Measurements from ENCODE around the gene CNTNAP2. TPM values are rescaled to one million over a fixed set of nuclear protein-coding genes. Genes with fewer than 3 reads are reported as not detected.

The CNTNAP2 gene
- total and polyA plus RNA-seq, 2 of the 8 experiments (the other 6 are each of a cell fraction or from before 2014, with no cell fraction given): 27.9 to 71.0 TPM

- H3K79me2 ChIP-seq (ENCODE audit: control insufficient read depth in 1 of 2, insufficient read depth in 2 of 2, low read length in 2 of 2): no peaks in the 10 kb centered on the region
- TF ChIP-seq RNF2 (IDR thresholded peaks at IDR 0.05; ENCODE audit: borderline replicate concordance, low read depth, low read length, missing control alignments, poor library complexity, severe bottlenecking): no peak
- TF ChIP-seq JUN (IDR thresholded peaks at IDR 0.05; ENCODE audit: low read depth, low read length): no peak
- no peak for TF ChIP-seq PHF8 (conservative IDR thresholded peaks at IDR 0.05; ENCODE audit: low read depth, low read length)
- no peak for TF ChIP-seq CBX5 (IDR thresholded peaks at IDR 0.05; ENCODE audit: low read depth, low read length)
- TF ChIP-seq GTF2F1 (IDR thresholded peaks at IDR 0.05; ENCODE audit: borderline replicate concordance, low read depth, low read length): no peak
- no peak for TF ChIP-seq SIN3A (conservative IDR thresholded peaks at IDR 0.05 in 1 of 2, IDR thresholded peaks at IDR 0.05 in 1 of 2; ENCODE audit: low read depth in 1 of 2, low read length in 2 of 2)
- no peak for TF ChIP-seq TBP (IDR thresholded peaks at IDR 0.05; ENCODE audit: low read depth, low read length)
- no peak for TF ChIP-seq SUZ12 (IDR thresholded peaks at IDR 0.05; ENCODE audit: low read length)
- no peak for TF ChIP-seq EP300 (IDR thresholded peaks at IDR 0.05; ENCODE audit: borderline replicate concordance in 1 of 2, low read depth in 2 of 2, low read length in 2 of 2)
- TF ChIP-seq EGR1 (IDR thresholded peaks at IDR 0.05; ENCODE audit: borderline replicate concordance, low read depth, low read length): no peak
- no peak for TF ChIP-seq MAFK (IDR thresholded peaks at IDR 0.05; ENCODE audit: low read depth, low read length)
- TF ChIP-seq ATF2 (IDR thresholded peaks at IDR 0.05; ENCODE audit: low read length): no peak
Measured at GRCh38 chr7:147029953-147030352, 913.4 kb downstream of the CNTNAP2 start.

More at GRCh38 chr7:147029953-147030352, 913.4 kb downstream of the CNTNAP2 start:
- Histone ChIP-seq H2BK20ac (ENCODE audit: low read length) (no peak overlapping the region), H4K20me1 (replicated peaks in 1 of 2; ENCODE audit: control insufficient read depth in 1 of 2, insufficient read depth in 2 of 2, low read length in 2 of 2) (no peaks in the 10 kb centered on the region), H3K9ac (replicated peaks in 1 of 4; ENCODE audit: extremely low read depth in 1 of 4, low read depth in 3 of 4, low read length in 3 of 4) (no peak overlapping the region), H2AFZ (ENCODE audit: low read length) (no peak overlapping the region), H3K36me3 (ENCODE audit: control insufficient read depth in 2 of 4, insufficient read depth in 4 of 4, low read length in 3 of 4) (no peaks in the 10 kb centered on the region), H3K4me1 (replicated peaks in 1 of 4; ENCODE audit: control insufficient read depth in 3 of 4, insufficient read depth in 4 of 4, low read length in 3 of 4) (no peaks in the 10 kb centered on the region), H3K4me3 (ENCODE audit: extremely low read depth in 1 of 4, insufficient read depth in 2 of 4, low read depth in 3 of 4, low read length in 4 of 4) (no peak overlapping the region), H3K27ac (ENCODE audit: low read depth, low read length) (no peak overlapping the region), H3K4me2 (ENCODE audit: insufficient read depth in 1 of 2, low read depth in 2 of 2, low read length in 2 of 2) (no peak overlapping the region), H3K79me1 (ENCODE audit: low read depth, low read length) (no peaks in the 10 kb centered on the region), H3K23me2 (ENCODE audit: low read depth, low read length) (no peaks in the 10 kb centered on the region), H2BK12ac (ENCODE audit: low read depth, low read length) (no peak overlapping the region), H3K4ac (replicated peaks; ENCODE audit: insufficient read length, low read depth, low read length) (no peak overlapping the region), H2BK5ac (ENCODE audit: low read depth, low read length) (no peak overlapping the region), H4K5ac (ENCODE audit: insufficient read length, low read depth, low read length) (no peak overlapping the region), H2BK15ac (ENCODE audit: low read length) (no peak overlapping the region), H2BK120ac (replicated peaks; ENCODE audit: low read depth, low read length) (no peak overlapping the region), H4K91ac (replicated peaks; ENCODE audit: insufficient read length, low read length) (no peak overlapping the region), H3K23ac (ENCODE audit: insufficient read length) (no peak overlapping the region), H4K8ac (ENCODE audit: extremely low read depth, insufficient read depth, low read length) (no peak overlapping the region), H3K56ac (replicated peaks; ENCODE audit: insufficient read length, low read depth, low read length) (no peak overlapping the region), H3K14ac (ENCODE audit: insufficient read length) (no peak overlapping the region), H3K27me3 (replicated peaks in 1 of 4; ENCODE audit: control insufficient read depth in 3 of 4, extremely low read depth in 1 of 4, insufficient read depth in 3 of 4, low read length in 3 of 4) (no peaks in the 10 kb centered on the region), H3K9me3 (ENCODE audit: insufficient read depth in 2 of 2, low read depth in 1 of 2, low read length in 1 of 2) (no peaks in the 10 kb centered on the region), H2AK5ac (ENCODE audit: low read depth, low read length) (no peak overlapping the region), H3K18ac (ENCODE audit: extremely low read depth, low read length) (no peak overlapping the region)
- DNase-seq (ENCODE audit: low read depth in 1 of 2, low spot score in 2 of 2) (no peak), FAIRE-seq (no peak)
- 100% methylated on average over 1 of the region's 1 CpG; no CpG with 5 or more reads in 1 of the 2 experiments for WGBS, 2 experiments (ENCODE audit: extremely low coverage in 1 of 2, insufficient coverage in 1 of 2, insufficient read length in 1 of 2, insufficient replicate concordance in 2 of 2, low coverage in 1 of 2, low lambda C conversion rate in 2 of 2, missing lambda C conversion rate in 1 of 2)
- ChIA-PET POLR2A (ENCODE audit: partially characterized antibody) (no interaction called here), CTCF (ENCODE audit: partially characterized antibody) (interaction anchor here (0.6 kb wide), 1 partner anchor 340 kb away, joined by 3 read pairs; no protein-coding TSS in a partner anchor)
